Gastrocnemius medialis (tissue), 4 donors: Measurements from ENCODE around the gene S100A14. TPM values are rescaled to one million over a fixed set of nuclear protein-coding genes. Genes with fewer than 3 reads are reported as not detected.

Experiments used
- ATAC-seq, 2 donors: fragments of 150-250 bp; one replicate each; pipeline ENCODE4 v1.9.1; 2016
- DNase-seq, 2 donors: peaks; one replicate each; pipeline ENCODE4 v3.0.0-alpha.2; 2019
- H3K27ac ChIP-seq, 4 donors: fragments of 200-600 bp; sonication (generic); 1 replicate in 1 of 4; 2 replicates in 3 of 4; pipeline ENCODE4 v1.5.1; 2016 to 2018; ENCODE audit warnings: mild to moderate bottlenecking in 2 of 4, moderate library complexity in 1 of 4
- H3K27me3 ChIP-seq, 3 donors: fragments of 200-600 bp; sonication (generic) in 2 of 3; 1 replicate in 1 of 3; 2 replicates in 2 of 3; pipeline versions ENCODE4 v1.5.1 to v1.6.0; 2016 to 2019; ENCODE audit warnings: mild to moderate bottlenecking in 1 of 3, moderate library complexity in 1 of 3
- H3K36me3 ChIP-seq, 2 donors: fragments of 200-600 bp; sonication (generic) in 1 of 2; one replicate each; pipeline ENCODE4 v1.5.1; 2017 to 2018
- H3K4me1 ChIP-seq, 2 donors: fragments of 200-600 bp; sonication (generic) in 1 of 2; one replicate each; pipeline ENCODE4 v1.5.1; 2016 to 2017; ENCODE audit warnings: mild to moderate bottlenecking in 2 of 2
- H3K4me3 ChIP-seq, 4 donors: fragments of 200-600 bp; sonication (generic) in 3 of 4; 1 replicate in 1 of 4; 2 replicates in 3 of 4; pipeline ENCODE4 v1.5.1; 2016 to 2019; ENCODE audit warnings: mild to moderate bottlenecking in 2 of 4
- H3K9me3 ChIP-seq, 3 donors: fragments of 200-600 bp; sonication (generic) in 2 of 3; 1 replicate in 1 of 3; 2 replicates in 2 of 3; pipeline ENCODE4 v1.5.1; 2016 to 2019
- CTCF ChIP-seq, 5 experiments: fragments of 450-650 bp in 3 of 5; fragments of 200-600 bp in 2 of 5; sonication (generic) in 2 of 5; IDR thresholded peaks in 4 of 5; conservative IDR thresholded peaks in 1 of 5; 1 replicate in 4 of 5; 2 replicates in 1 of 5; pipeline ENCODE4 v1.5.1; 2016 to 2019; ENCODE audit warnings: antibody characterized with exemption in 5 of 5, mild to moderate bottlenecking in 3 of 5, moderate library complexity in 3 of 5
- POLR2A ChIP-seq, 2 donors: fragments of 450-650 bp; IDR thresholded peaks; one replicate each; pipeline ENCODE4 v1.6.1; 2017; ENCODE audit warnings: antibody characterized with exemption in 2 of 2, mild to moderate bottlenecking in 2 of 2, moderate library complexity in 2 of 2
- in situ Hi-C, 4 donors: fragments of 200-750 bp; cut with MboI; loops; one replicate each; pipeline versions ENCODE4 v1.15.0 to v1.8.0; 2017; ENCODE audit warnings: low sequenced_read_pairs in 4 of 4
- intact Hi-C: fragments of 100-400 bp; cut with DNase I; formaldehyde crosslinking; loops from one replicate; pipeline ENCODE4 v1.15.1; 2023; ENCODE audit warnings: low total_unique reads
- total RNA-seq, 4 donors: library from RNA; depleted of rRNA; stranded (reverse); fragments of >200 nt; gene quantifications; one replicate each; pipeline versions ENCODE4 v1.1.0 to v1.2.3, GENCODE V29; 2016

The S100A14 gene
- total RNA-seq, 4 donors from 2014 or later, result 1.8 TPM; not detected in 3

- in situ Hi-C loops, result no loop called here
- intact Hi-C loops, result no loop called here
Measured at GRCh38 chr1:153629343-153629665, 13.2 kb upstream of the S100A14 start.

GRCh38 chr1:153628638-153629342 lies 12.7 kb upstream of the S100A14 start:
- Histone ChIP-seq H3K4me1 (peaks cover 47 to 62% of the 10 kb centered on the region in 2 donors), H3K27me3 (no peaks in the 10 kb centered on the region), H3K4me3 (peak overlapping the region; percentile 32 to 48 (median 44)), H3K9me3 (no peaks in the 10 kb centered on the region), H3K36me3 (peaks cover 0 to 15% of the 10 kb centered on the region in 2 donors), H3K27ac (peak overlapping the region; percentile 95 to 100 (median 100))
- TF ChIP-seq POLR2A (IDR thresholded peaks at IDR 0.05) (peak in 1 of 2 donors; percentile 6), CTCF (IDR thresholded peaks at IDR 0.05 in 4 of 5, conservative IDR thresholded peaks at IDR 0.05 in 1 of 5) (no peak)
- ATAC-seq (no peak), DNase-seq (peak in 1 of 2 donors; percentile 49)
- in situ Hi-C loops, result no loop called here
- intact Hi-C loops, result no loop called here

More at GRCh38 chr1:153629343-153629665, 13.2 kb upstream of the S100A14 start:
- peaks cover 0 to 12% of the 10 kb centered on the region in 2 donors for H3K36me3 ChIP-seq
- DNase-seq (no peak), ATAC-seq (no peak)
- H3K9me3 ChIP-seq, result no peaks in the 10 kb centered on the region
- H3K4me3 ChIP-seq, result peak overlapping the region; percentile 32 to 48 (median 44)
- peaks cover 47 to 60% of the 10 kb centered on the region in 2 donors for H3K4me1 ChIP-seq
- TF ChIP-seq POLR2A (IDR thresholded peaks at IDR 0.05) (no peak), CTCF (IDR thresholded peaks at IDR 0.05 in 4 of 5, conservative IDR thresholded peaks at IDR 0.05 in 1 of 5) (no peak)
- no peaks in the 10 kb centered on the region for H3K27me3 ChIP-seq
- H3K27ac ChIP-seq, result peak overlapping the region; percentile 95 to 100 (median 100)

- intact Hi-C loops (loop anchor here (1.0 kb wide), 1 partner anchor 43 kb away; no protein-coding TSS in a partner anchor), in situ Hi-C loops (no loop called here)
- peaks cover 42 to 56% of the 10 kb centered on the region in 2 donors for H3K4me1 ChIP-seq
- peak within 1 kb of the TSS; percentile 95 to 100 (median 100) for H3K27ac ChIP-seq
- H3K27me3 ChIP-seq, result no peaks in the 10 kb centered on the region
- peaks cover 0 to 15% of the 10 kb centered on the region in 2 donors for H3K36me3 ChIP-seq
- ATAC-seq (peak; percentile 48 to 58), DNase-seq (peak; percentile 85 to 94)
- H3K4me3 ChIP-seq, result peak within 1 kb of the TSS; percentile 62 to 76 (median 64)
- H3K9me3 ChIP-seq, result no peaks in the 10 kb centered on the region
- TF ChIP-seq POLR2A (IDR thresholded peaks at IDR 0.05) (peak; percentile 38 to 67), CTCF (IDR thresholded peaks at IDR 0.05 in 4 of 5, conservative IDR thresholded peaks at IDR 0.05 in 1 of 5) (peak in 3 of 5 experiments; percentile 20 to 59 (median 45))
Measured at GRCh38 chr1:153627715-153628626, 11.8 kb upstream of the S100A14 start, which contains the start of gene S100A1. S100A1 (plus strand) TSS chr1:153628434; CDS start chr1:153630522, 2,088 bp downstream.

- peak; percentile 42 to 50 for ATAC-seq
- in situ Hi-C loops, result no loop called here
- intact Hi-C loops, result loop anchor here (1.0 kb wide), 1 partner anchor 44 kb away; no protein-coding TSS in a partner anchor
Measured at GRCh38 chr1:153626904-153627714, 11.0 kb upstream of the S100A14 start, which contains the start of gene S100A13. S100A13 (minus strand) TSS chr1:153627505; CDS start chr1:153626472, 1,033 bp downstream.

More at GRCh38 chr1:153626904-153627714, 11.0 kb upstream of the S100A14 start, which contains the start of gene S100A13:
- Histone ChIP-seq H3K27ac (peak within 1 kb of the TSS; percentile 95 to 100 (median 100)), H3K9me3 (no peaks in the 10 kb centered on the region), H3K27me3 (no peaks in the 10 kb centered on the region), H3K36me3 (peaks cover 0 to 21% of the 10 kb centered on the region in 2 donors), H3K4me1 (peaks cover 36 to 50% of the 10 kb centered on the region in 2 donors), H3K4me3 (peak within 1 kb of the TSS; percentile 62 to 76 (median 64))
- TF ChIP-seq CTCF (IDR thresholded peaks at IDR 0.05 in 4 of 5, conservative IDR thresholded peaks at IDR 0.05 in 1 of 5) (peak in 3 of 5 experiments; percentile 43 to 56 (median 53)), POLR2A (IDR thresholded peaks at IDR 0.05) (peak; percentile 50 to 64)
- peak; percentile 71 to 83 for DNase-seq
